SU-DHL-6 (cell line): ENCODE measurements around the gene SLC1A1.

Source experiments
- H2AFZ ChIP-seq: fragments of 200-600 bp; sonication (generic); 2 replicates; pipeline ENCODE4 v1.6.1; 2014; ENCODE audit warnings: low read depth, mild to moderate bottlenecking, moderate library complexity, mixed read lengths, antibody characterized with exemption, low read length; ENCODE audit not compliant: severe bottlenecking
- H3F3A ChIP-seq: fragments of 200-600 bp; shearing (Covaris generic); 2 replicates; pipeline ENCODE4 v1.6.0; 2016; ENCODE audit warnings: antibody characterized with exemption, mild to moderate bottlenecking; ENCODE audit not compliant: insufficient read depth
- H3K27ac ChIP-seq: fragments of 200-600 bp; sonication (generic); 2 replicates; pipeline ENCODE4 v1.5.1; 2016; ENCODE audit warnings: low read depth, mild to moderate bottlenecking, low read length, moderate library complexity, mixed read lengths
- H3K27me3 ChIP-seq: fragments of 200-600 bp; sonication (generic), shearing (Covaris generic); 2 replicates; pipeline ENCODE4 v1.6.0; 2014; ENCODE audit warnings: mild to moderate bottlenecking, low read length
- H3K36me3 ChIP-seq: fragments of 200-600 bp; sonication (generic); 2 replicates; pipeline ENCODE4 v1.6.1; 2014; ENCODE audit warnings: mild to moderate bottlenecking, low read length, mixed read lengths
- H3K4me2 ChIP-seq: fragments of 300-600, 200-600 bp; shearing (Covaris generic), sonication (generic); 2 replicates; pipeline ENCODE4 v1.6.0; 2014; ENCODE audit warnings: low read length, low read depth, mild to moderate bottlenecking; ENCODE audit not compliant: poor library complexity, severe bottlenecking
- H3K4me3 ChIP-seq: fragments of 200-600 bp; sonication (generic); 2 replicates; pipeline ENCODE4 v1.5.1; 2014; ENCODE audit warnings: antibody characterized with exemption, low read length, mild to moderate bottlenecking, mixed read lengths; ENCODE audit not compliant: insufficient read depth, poor library complexity, severe bottlenecking
- H3K79me2 ChIP-seq: fragments of 200-600 bp; sonication (generic); 2 replicates; pipeline ENCODE4 v1.6.1; 2014; ENCODE audit warnings: mild to moderate bottlenecking, low read length, moderate library complexity; ENCODE audit not compliant: insufficient read depth
- H3K9ac ChIP-seq: fragments of 200-600 bp; sonication (generic); 2 replicates; pipeline ENCODE4 v1.7.0; 2014; ENCODE audit warnings: mild to moderate bottlenecking, low read length
- H3K9me2 ChIP-seq: fragments of 200-600 bp; sonication (generic); replicated peaks from 2 replicates; pipeline ENCODE4 v1.6.1; 2014; ENCODE audit warnings: low read length; ENCODE audit not compliant: insufficient read depth
- H3K9me3 ChIP-seq: fragments of 200-600 bp; sonication (generic); 2 replicates; pipeline ENCODE4 v1.6.1; 2014; ENCODE audit warnings: low read length, mixed read lengths; ENCODE audit not compliant: insufficient read depth
- H4K20me1 ChIP-seq: fragments of 200-600 bp; sonication (generic); 2 replicates; pipeline ENCODE4 v1.6.1; 2014; ENCODE audit warnings: low read depth, mild to moderate bottlenecking, antibody characterized with exemption, low read length, moderate library complexity, mixed read lengths
- CTCF ChIP-seq: fragments of 200-600 bp; sonication (generic); IDR thresholded peaks from one replicate; pipeline ENCODE4 v1.5.1; 2017; ENCODE audit warnings: antibody characterized with exemption, mild to moderate bottlenecking, low read length, moderate library complexity; ENCODE audit not compliant: insufficient read depth, poor library complexity, severe bottlenecking
- EZH2phosphoT487 ChIP-seq: fragments of 200-600 bp; sonication (generic), shearing (Covaris generic); conservative IDR thresholded peaks from 2 replicates; pipeline ENCODE4 v1.6.1; 2018; ENCODE audit warnings: mild to moderate bottlenecking, antibody characterized with exemption, low read length, moderate library complexity, mixed read lengths

The SLC1A1 gene

GRCh38 chr9:4614627-4615026, 124.4 kb downstream of the SLC1A1 start:
- H3K27ac ChIP-seq = no peak overlapping the region
- H3K4me3 ChIP-seq = no peak overlapping the region
- no peaks in the 10 kb centered on the region for H4K20me1 ChIP-seq
- H3K4me2 ChIP-seq = no peak overlapping the region
- no peaks in the 10 kb centered on the region for H3K9me2 ChIP-seq
- no peaks in the 10 kb centered on the region for H3F3A ChIP-seq
- H3K27me3 ChIP-seq = no peaks in the 10 kb centered on the region
- no peaks in the 10 kb centered on the region for H3K36me3 ChIP-seq
- no peaks in the 10 kb centered on the region for H3K79me2 ChIP-seq
- no peak overlapping the region for H3K9ac ChIP-seq
- TF ChIP-seq CTCF (no peak), EZH2phosphoT487 (no peak)
- no peaks in the 10 kb centered on the region for H3K9me3 ChIP-seq
- no peak overlapping the region for H2AFZ ChIP-seq

GRCh38 chr9:4615251-4615650, 125.0 kb downstream of the SLC1A1 start:
- H3K4me3 ChIP-seq = no peak overlapping the region
- no peaks in the 10 kb centered on the region for H3F3A ChIP-seq
- no peak overlapping the region for H3K9ac ChIP-seq
- H3K9me2 ChIP-seq = no peaks in the 10 kb centered on the region
- H2AFZ ChIP-seq = no peak overlapping the region
- H3K4me2 ChIP-seq = no peak overlapping the region
- no peaks in the 10 kb centered on the region for H3K9me3 ChIP-seq
- no peak overlapping the region for H3K27ac ChIP-seq
- TF ChIP-seq EZH2phosphoT487 (no peak), CTCF (no peak)
- H3K79me2 ChIP-seq = no peaks in the 10 kb centered on the region
- no peaks in the 10 kb centered on the region for H4K20me1 ChIP-seq
- H3K27me3 ChIP-seq = no peaks in the 10 kb centered on the region
- no peaks in the 10 kb centered on the region for H3K36me3 ChIP-seq

- H3K27ac ChIP-seq = no peak overlapping the region
- H3K79me2 ChIP-seq = no peaks in the 10 kb centered on the region
- H3K27me3 ChIP-seq = no peaks in the 10 kb centered on the region
- no peak overlapping the region for H3K4me2 ChIP-seq
- H3F3A ChIP-seq = no peaks in the 10 kb centered on the region
- no peak overlapping the region for H3K4me3 ChIP-seq
- TF ChIP-seq EZH2phosphoT487 (no peak), CTCF (no peak)
- no peaks in the 10 kb centered on the region for H4K20me1 ChIP-seq
- H3K9me2 ChIP-seq = no peaks in the 10 kb centered on the region
- no peaks in the 10 kb centered on the region for H3K36me3 ChIP-seq
- H2AFZ ChIP-seq = no peak overlapping the region
- H3K9ac ChIP-seq = no peak overlapping the region
- no peaks in the 10 kb centered on the region for H3K9me3 ChIP-seq
These were observed 125.5 kb downstream of the SLC1A1 start for GRCh38 chr9:4615778-4616177.
